A172 (cell line): ENCODE data around the gene SEMA3D. TPM values are rescaled to one million over a fixed set of nuclear protein-coding genes. Genes with fewer than 3 reads are reported as not detected.
"Not testable (repeated sequence)": the region's sequence is repeated elsewhere in the genome, so short reads cannot be mapped to it uniquely, and the experiment has no call there.

Source experiments
- DNase-seq: peaks from one replicate; pipeline ENCODE4 v3.0.0-alpha.2; 2015; ENCODE audit warnings: low spot score
- total RNA-seq: library from RNA; depleted of rRNA; stranded (reverse); fragments of >200 nt; shearing (Covaris generic); gene quantifications from 2 replicates; pipeline ENCODE4 v1.2.3, GENCODE V29; 2014

Gene SEMA3D
- total RNA-seq, 1 experiment from 2014 or later = 3.4 TPM

DNA sequence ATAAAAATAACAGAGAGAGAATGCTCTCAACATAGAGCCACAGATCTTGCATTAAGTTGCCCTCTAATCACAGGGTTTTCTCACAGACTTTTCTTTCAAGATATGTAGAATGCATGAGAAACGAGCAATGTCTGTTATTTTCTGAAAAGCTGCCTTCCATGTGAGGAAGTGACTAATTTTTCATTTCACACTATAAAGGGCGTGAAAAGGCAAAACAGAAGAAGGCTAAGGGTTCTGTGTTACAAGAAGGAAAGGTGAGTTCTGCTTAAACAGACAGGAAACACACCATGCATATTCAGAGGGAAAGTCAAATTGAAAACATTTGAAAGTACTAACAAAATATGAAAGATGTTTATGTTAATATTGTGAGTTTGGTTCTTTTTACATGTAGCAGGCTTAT is 189.2 kb downstream of the SEMA3D start:
- DNase-seq = no peak

- DNase-seq = not testable (repeated sequence)
Measured at GRCh38 chr7:84992954-84993353, 193.9 kb downstream of the SEMA3D start.

GRCh38 chr7:84985073-84985784 is 201.6 kb downstream of the SEMA3D start:
- no peak for DNase-seq

- no peak for DNase-seq
Measured at GRCh38 chr7:84982199-84982598, 204.7 kb downstream of the SEMA3D start.

DNA sequence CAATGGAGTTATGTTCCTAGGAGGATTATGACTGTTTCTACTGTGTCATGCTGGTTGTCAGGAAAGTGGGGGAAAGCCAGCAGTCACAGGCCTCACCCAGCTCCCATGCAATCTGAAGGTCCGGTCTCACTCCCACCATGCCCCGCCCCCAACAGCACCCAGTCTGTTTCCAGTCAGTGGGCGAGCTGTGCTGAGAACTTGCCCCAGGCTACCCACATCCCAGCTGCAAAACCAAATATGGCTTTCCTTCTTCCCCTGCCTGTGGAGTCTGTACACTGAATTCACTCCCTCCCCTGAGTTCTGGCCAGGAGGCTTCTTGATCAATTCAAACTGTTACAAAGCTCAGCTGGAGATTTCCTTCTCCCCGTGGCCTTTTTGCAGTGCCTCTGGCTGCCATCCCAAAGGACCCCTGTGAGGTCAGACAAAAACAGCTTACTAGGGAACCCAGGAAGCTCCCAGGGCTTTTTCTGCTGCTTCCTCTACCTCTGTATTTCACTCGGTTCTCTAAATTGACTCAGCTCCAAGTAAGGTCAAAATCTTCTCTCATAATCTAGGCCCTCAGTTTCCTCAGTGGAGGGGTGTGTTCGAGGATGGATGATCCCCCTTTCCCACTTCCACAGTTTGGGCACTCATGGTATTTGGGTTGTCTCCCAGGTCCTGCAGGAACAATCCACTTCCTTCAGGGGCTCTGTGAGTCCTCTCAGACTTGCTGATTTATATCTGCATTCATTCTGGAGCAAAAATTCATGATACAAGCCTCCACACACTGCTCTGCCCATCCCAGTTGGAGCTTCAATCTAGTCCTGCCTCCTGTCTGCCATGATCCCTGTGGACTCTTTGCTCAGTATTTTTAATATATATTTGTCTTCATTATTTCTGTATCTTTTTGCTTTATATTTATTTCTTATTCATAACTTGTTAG is 205.5 kb downstream of the SEMA3D start:
- no peak for DNase-seq

DNA sequence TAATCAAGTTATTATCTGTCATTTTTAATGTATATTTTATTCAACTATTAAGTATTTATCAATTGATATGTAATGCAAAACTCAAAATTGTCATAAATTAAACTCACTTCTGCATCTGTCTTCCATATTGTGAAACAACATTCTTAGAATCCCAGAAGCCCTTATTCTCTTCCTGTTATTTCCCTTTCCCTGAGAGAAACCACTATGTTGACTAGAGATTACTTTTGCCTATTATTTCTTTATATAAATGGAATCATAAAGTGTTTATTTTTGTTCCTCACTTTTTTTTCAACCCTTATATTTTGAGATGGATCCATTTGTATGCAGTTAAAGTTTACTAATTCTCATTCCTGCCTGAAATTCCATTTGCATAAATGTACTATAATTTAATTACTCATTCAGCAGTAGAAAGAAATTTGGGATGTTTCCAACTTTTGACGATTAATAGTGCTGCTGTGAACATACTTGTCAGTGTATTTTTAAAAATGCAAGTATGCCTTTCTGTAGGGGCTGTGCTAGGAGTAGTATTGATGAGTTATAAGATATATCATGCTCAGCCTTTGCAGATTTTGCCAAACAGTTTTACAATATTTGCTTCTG is 211.2 kb downstream of the SEMA3D start:
- no peak for DNase-seq

- no peak for DNase-seq
Measured at GRCh38 chr7:84971360-84971759, 215.5 kb downstream of the SEMA3D start.

GRCh38 chr7:84970670-84971069 is 216.2 kb downstream of the SEMA3D start:
- DNase-seq = no peak

GRCh38 chr7:84953234-84953633 is 233.6 kb downstream of the SEMA3D start:
- DNase-seq = no peak

GRCh38 chr7:84950836-84951235 is 236.0 kb downstream of the SEMA3D start:
- DNase-seq = peak; percentile 54

GRCh38 chr7:84949501-84949900 is 237.4 kb downstream of the SEMA3D start:
- no peak for DNase-seq

- no peak for DNase-seq
Measured at GRCh38 chr7:84949067-84949466, 237.8 kb downstream of the SEMA3D start.

GRCh38 chr7:84948634-84949033 is 238.2 kb downstream of the SEMA3D start:
- DNase-seq = no peak

GRCh38 chr7:84946549-84946948 is 240.3 kb downstream of the SEMA3D start:
- no peak for DNase-seq
